IPS-11a (cell line): ENCODE data around the gene MEIOB.

Source experiments
- H3K4me3 ChIP-seq: one replicate; pipeline ENCODE4 v1.5.1; 2013; ENCODE audit warnings: low read depth, low read length, control low read depth

The MEIOB gene

GRCh38 chr16:1832838-1833454 lies 39.0 kb downstream of the MEIOB start:
- H3K4me3 ChIP-seq = no peak overlapping the region

- no peak overlapping the region for H3K4me3 ChIP-seq
Observed at GRCh38 chr16:1831186-1832075, 40.5 kb downstream of the MEIOB start.

GRCh38 chr16:1830213-1830612 lies 41.8 kb downstream of the MEIOB start:
- no peak overlapping the region for H3K4me3 ChIP-seq

GRCh38 chr16:1828645-1829410 lies 43.1 kb downstream of the MEIOB start:
- H3K4me3 ChIP-seq = no peak overlapping the region

GRCh38 chr16:1826691-1827573 lies 45.0 kb downstream of the MEIOB start, which contains the start of the genes FAHD1 and HAGH:
FAHD1 (plus strand) TSS chr16:1827206; CDS start chr16:1827239, 33 bp downstream.
HAGH (minus strand) TSS chr16:1826825; CDS start chr16:1826787, 38 bp downstream.
- peak within 1 kb of the TSS; percentile 97 for H3K4me3 ChIP-seq

GRCh38 chr16:1825864-1826690 lies 45.9 kb downstream of the MEIOB start:
- H3K4me3 ChIP-seq = peak overlapping the region; percentile 97

GRCh38 chr16:1825381-1825863 lies 46.5 kb downstream of the MEIOB start:
- peak overlapping the region; percentile 97 for H3K4me3 ChIP-seq

GRCh38 chr16:1823821-1824220 lies 48.1 kb downstream of the MEIOB start:
- no peak overlapping the region for H3K4me3 ChIP-seq

GRCh38 chr16:1822801-1823200 lies 49.2 kb downstream of the MEIOB start:
- H3K4me3 ChIP-seq = no peak overlapping the region

GRCh38 chr16:1821861-1822611 lies 49.9 kb downstream of the MEIOB start:
- no peak overlapping the region for H3K4me3 ChIP-seq

- H3K4me3 ChIP-seq = no peak overlapping the region
Observed at GRCh38 chr16:1820946-1821290, 51.0 kb downstream of the MEIOB start.

- no peak overlapping the region for H3K4me3 ChIP-seq
Observed at GRCh38 chr16:1820096-1820945, 51.6 kb downstream of the MEIOB start.

- H3K4me3 ChIP-seq = no peak overlapping the region
Observed at GRCh38 chr16:1819611-1820010, 52.4 kb downstream of the MEIOB start.

- H3K4me3 ChIP-seq = no peak overlapping the region
Observed at GRCh38 chr16:1818873-1819525, 53.0 kb downstream of the MEIOB start.

- no peak overlapping the region for H3K4me3 ChIP-seq
Observed at GRCh38 chr16:1818204-1818872, 53.6 kb downstream of the MEIOB start.

- no peak overlapping the region for H3K4me3 ChIP-seq
Observed at GRCh38 chr16:1817716-1818115, 54.2 kb downstream of the MEIOB start.

- H3K4me3 ChIP-seq = no peak overlapping the region
Observed at GRCh38 chr16:1817276-1817589, 54.7 kb downstream of the MEIOB start.
